Kidney epithelial cell (primary cell): Measurements from ENCODE around the gene LHPP. TPM values are rescaled to one million over a fixed set of nuclear protein-coding genes. Genes with fewer than 3 reads are reported as not detected.

Source experiments
- DNase-seq: peaks from one replicate; pipeline ENCODE4 v3.0.0-alpha.2; 2010; ENCODE audit warnings: low read depth
- H3K27me3 ChIP-seq: 2 replicates; pipeline ENCODE4 v1.6.0; 2011; ENCODE audit warnings: low read length; ENCODE audit not compliant: control insufficient read depth, insufficient read depth
- H3K36me3 ChIP-seq: 2 replicates; pipeline ENCODE4 v1.5.1; 2011; ENCODE audit warnings: low read length; ENCODE audit not compliant: control insufficient read depth, insufficient read depth
- H3K4me3 ChIP-seq: 2 replicates; pipeline ENCODE4 v1.5.1; 2011; ENCODE audit warnings: low read depth, mild to moderate bottlenecking, control low read depth, low read length
- CTCF ChIP-seq: IDR thresholded peaks from 2 replicates; pipeline ENCODE4 v1.5.1; 2011; ENCODE audit warnings: mild to moderate bottlenecking, moderate library complexity, low read length, control low read depth, inconsistent platforms; ENCODE audit not compliant: insufficient read depth, poor library complexity, severe bottlenecking
- total RNA-seq: library from RNA; depleted of rRNA; stranded (reverse); fragments of >200 nt; gene quantifications from 2 replicates; pipeline ENCODE4 v1.2.3, GENCODE V29; 2015

LHPP gene
- total RNA-seq, 1 donor from 2014 or later = 6.3 TPM

GRCh38 chr10:124455441-124455840, 6.2 kb upstream of the LHPP start:
- no peak for TF ChIP-seq CTCF
- no peak for DNase-seq
- Histone ChIP-seq H3K36me3 (no peaks in the 10 kb centered on the region), H3K4me3 (no peak overlapping the region), H3K27me3 (peaks cover 38% of the 10 kb centered on the region)

- peaks cover 16% of the 10 kb centered on the region for H3K27me3 ChIP-seq
- no peaks in the 10 kb centered on the region for H3K36me3 ChIP-seq
- DNase-seq = no peak
- no peak overlapping the region for H3K4me3 ChIP-seq
- TF ChIP-seq CTCF = no peak
These were observed 3.1 kb upstream of the LHPP start for GRCh38 chr10:124458473-124458872.

GRCh38 chr10:124458889-124459288, 2.7 kb upstream of the LHPP start:
- no peak for TF ChIP-seq CTCF

GRCh38 chr10:124459395-124459794, 2.2 kb upstream of the LHPP start:
- Histone ChIP-seq H3K27me3 (peaks cover 16% of the 10 kb centered on the region), H3K4me3 (no peak overlapping the region), H3K36me3 (no peaks in the 10 kb centered on the region)
- DNase-seq = no peak
- no peak for TF ChIP-seq CTCF

More at GRCh38 chr10:124458889-124459288, 2.7 kb upstream of the LHPP start:
- no peak for DNase-seq
- no peak overlapping the region for H3K4me3 ChIP-seq
- H3K27me3 ChIP-seq = peaks cover 16% of the 10 kb centered on the region
- no peaks in the 10 kb centered on the region for H3K36me3 ChIP-seq

- no peak for DNase-seq
- H3K27me3 ChIP-seq = peaks cover 9% of the 10 kb centered on the region
- H3K4me3 ChIP-seq = no peak overlapping the region
- no peak for TF ChIP-seq CTCF
- no peaks in the 10 kb centered on the region for H3K36me3 ChIP-seq
These were observed 1.5 kb upstream of the LHPP start for GRCh38 chr10:124460144-124460543.

GRCh38 chr10:124462348-124462695, 699 bp downstream of the LHPP start:
- Histone ChIP-seq H3K27me3 (no peaks in the 10 kb centered on the region), H3K4me3 (peak overlapping the region; percentile 87), H3K36me3 (no peaks in the 10 kb centered on the region)
- TF ChIP-seq CTCF = no peak
- DNase-seq = no peak
